ENCODE results near the gene VEPH1.

DNA sequence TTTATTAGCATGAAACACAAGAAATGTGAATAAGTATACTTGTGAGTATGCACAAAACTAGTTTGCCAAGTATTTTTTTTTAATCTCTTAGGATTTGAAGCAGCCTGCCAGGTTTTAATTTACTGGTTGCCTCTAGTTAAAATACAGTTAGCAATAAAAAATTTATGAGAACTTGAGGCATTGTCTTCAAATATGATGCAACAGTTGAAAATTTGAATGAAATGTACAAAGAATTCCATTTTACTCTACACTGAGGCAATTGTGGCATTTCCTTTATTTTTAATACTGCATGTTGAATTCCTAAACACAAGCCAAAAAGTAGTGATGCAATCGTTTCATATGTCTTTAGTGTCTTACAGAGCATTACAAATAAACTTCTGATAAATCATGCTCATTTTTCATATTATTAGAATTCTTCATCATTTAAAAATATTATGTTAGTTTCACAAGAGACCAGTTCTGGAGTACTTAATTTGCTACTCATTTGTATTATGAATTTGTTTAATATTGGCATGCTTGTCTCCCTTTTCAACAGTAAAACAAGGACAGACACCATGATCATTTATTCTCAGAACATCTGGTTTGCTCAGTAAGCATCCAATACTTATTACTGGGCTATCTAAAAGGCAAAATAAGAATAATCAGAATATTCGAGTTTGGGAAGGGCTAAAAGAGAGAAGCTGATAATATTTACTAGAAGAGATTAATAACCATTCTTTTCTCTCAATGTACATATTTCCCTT lies 191.4 kb downstream of the VEPH1 start:
- TF ChIP-seq, protein P1, sequence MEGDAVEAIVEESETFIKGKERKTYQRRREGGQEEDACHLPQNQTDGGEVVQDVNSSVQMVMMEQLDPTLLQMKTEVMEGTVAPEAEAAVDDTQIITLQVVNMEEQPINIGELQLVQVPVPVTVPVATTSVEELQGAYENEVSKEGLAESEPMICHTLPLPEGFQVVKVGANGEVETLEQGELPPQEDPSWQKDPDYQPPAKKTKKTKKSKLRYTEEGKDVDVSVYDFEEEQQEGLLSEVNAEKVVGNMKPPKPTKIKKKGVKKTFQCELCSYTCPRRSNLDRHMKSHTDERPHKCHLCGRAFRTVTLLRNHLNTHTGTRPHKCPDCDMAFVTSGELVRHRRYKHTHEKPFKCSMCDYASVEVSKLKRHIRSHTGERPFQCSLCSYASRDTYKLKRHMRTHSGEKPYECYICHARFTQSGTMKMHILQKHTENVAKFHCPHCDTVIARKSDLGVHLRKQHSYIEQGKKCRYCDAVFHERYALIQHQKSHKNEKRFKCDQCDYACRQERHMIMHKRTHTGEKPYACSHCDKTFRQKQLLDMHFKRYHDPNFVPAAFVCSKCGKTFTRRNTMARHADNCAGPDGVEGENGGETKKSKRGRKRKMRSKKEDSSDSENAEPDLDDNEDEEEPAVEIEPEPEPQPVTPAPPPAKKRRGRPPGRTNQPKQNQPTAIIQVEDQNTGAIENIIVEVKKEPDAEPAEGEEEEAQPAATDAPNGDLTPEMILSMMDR (IDR thresholded peaks at IDR 0.05) = no peak
- TF ChIP-seq POLR2A (IDR thresholded peaks at IDR 0.05) = no peak
